IMR-90 (cell line): ENCODE results near the gene RAB27A.

ENCODE experiments used
- BHLHE40 ChIP-seq: fragments of 150-350 bp; IDR thresholded peaks from 2 replicates; pipeline ENCODE4 v1.6.1; 2016; ENCODE audit warnings: mild to moderate bottlenecking, low read depth, low read length
- CEBPB ChIP-seq: IDR thresholded peaks from 2 replicates; pipeline ENCODE4 v1.6.1; 2012; ENCODE audit warnings: low read depth, low read length, improper control_type of control experiment
- CTCF ChIP-seq: conservative IDR thresholded peaks from 2 replicates; pipeline ENCODE4 v1.5.1; 2012; ENCODE audit warnings: mild to moderate bottlenecking, low read depth, low read length, improper control_type of control experiment
- FOS ChIP-seq: fragments of 150-350 bp; IDR thresholded peaks from 2 replicates; pipeline ENCODE4 v1.6.1; 2016; ENCODE audit warnings: low read depth, low read length
- MAZ ChIP-seq: IDR thresholded peaks from 2 replicates; pipeline ENCODE4 v1.6.1; 2012; ENCODE audit warnings: low read depth, mild to moderate bottlenecking, low read length, improper control_type of control experiment, moderate library complexity, borderline replicate concordance
- MXI1 ChIP-seq: IDR thresholded peaks from 2 replicates; pipeline ENCODE4 v1.6.1; 2012; ENCODE audit warnings: low read depth, mild to moderate bottlenecking, low read length, moderate library complexity, borderline replicate concordance
- POLR2A ChIP-seq: IDR thresholded peaks from 2 replicates; pipeline ENCODE4 v1.6.1; 2012; ENCODE audit warnings: mild to moderate bottlenecking, low read depth, low read length
- RAD21 ChIP-seq: IDR thresholded peaks from 2 replicates; pipeline ENCODE4 v1.6.1; 2012; ENCODE audit warnings: low read length, improper control_type of control experiment
- RCOR1 ChIP-seq: IDR thresholded peaks from 2 replicates; pipeline ENCODE4 v1.6.1; 2012; ENCODE audit warnings: mild to moderate bottlenecking, low read length, improper control_type of control experiment; ENCODE audit not compliant: insufficient replicate concordance
- RFX5 ChIP-seq: IDR thresholded peaks from 2 replicates; pipeline ENCODE4 v1.8.0; 2012; ENCODE audit warnings: low read depth, mild to moderate bottlenecking, low read length, moderate library complexity
- SMC3 ChIP-seq: fragments of 150-350 bp; IDR thresholded peaks from 2 replicates; pipeline ENCODE4 v1.6.1; 2016; ENCODE audit warnings: low read depth, mild to moderate bottlenecking, antibody characterized with exemption, low read length, moderate library complexity

GRCh38 chr15:55222588-55222987 is 67.0 kb downstream of the RAB27A start:
- no peak for TF ChIP-seq CTCF
- TF ChIP-seq RFX5 = no peak
- TF ChIP-seq POLR2A = no peak
- no peak for TF ChIP-seq BHLHE40
- TF ChIP-seq RAD21 = no peak
- TF ChIP-seq MXI1 = no peak
- no peak for TF ChIP-seq RCOR1
- TF ChIP-seq CEBPB = no peak
- TF ChIP-seq FOS = no peak
- TF ChIP-seq SMC3 = no peak
- TF ChIP-seq MAZ = no peak
